Keratinocyte (primary cell): Measurements from ENCODE around the gene RUNX1.

Experiments used
- EZH2 ChIP-seq: IDR thresholded peaks from one replicate; pipeline ENCODE4 v1.6.1; 2012; ENCODE audit warnings: inconsistent platforms, mild to moderate bottlenecking, low read length, moderate library complexity
- TF ChIP-seq, protein P1 (sequence below), 3 experiments: IDR thresholded peaks in 1 of 3; conservative IDR thresholded peaks in 1 of 3; optimal IDR thresholded peaks in 1 of 3; 2 replicates in 2 of 3; 3 replicates in 1 of 3; pipeline versions ENCODE3 to v1.5.1; 2011; ENCODE audit warnings: low read length in 3 of 3, mild to moderate bottlenecking in 3 of 3, moderate library complexity in 2 of 3, control low read depth in 1 of 3, inconsistent platforms in 1 of 3; ENCODE audit not compliant: insufficient read depth in 2 of 3; ENCODE audit errors: extremely low read depth in 1 of 3

DNA sequence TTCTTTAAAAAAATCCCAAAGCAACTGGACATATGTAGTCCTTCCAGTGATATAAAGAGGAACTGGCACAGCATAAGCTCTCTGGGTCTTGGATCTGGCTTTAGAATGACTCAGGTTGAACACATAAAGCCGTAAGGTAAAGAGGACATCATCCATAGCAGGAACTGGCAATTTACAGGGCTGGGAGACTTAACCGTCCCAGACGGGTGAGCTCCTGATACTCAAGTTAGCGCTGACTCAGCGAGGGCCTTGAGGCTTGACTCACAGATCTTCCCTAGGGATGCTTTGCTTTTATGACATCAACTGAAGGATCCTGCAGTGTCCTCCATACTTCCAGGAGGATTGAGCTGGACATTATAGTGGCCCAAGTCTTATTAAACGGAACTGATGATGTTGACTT lies 226.2 kb downstream of the RUNX1 start:
- no peak for TF ChIP-seq EZH2
- TF ChIP-seq, protein P1, sequence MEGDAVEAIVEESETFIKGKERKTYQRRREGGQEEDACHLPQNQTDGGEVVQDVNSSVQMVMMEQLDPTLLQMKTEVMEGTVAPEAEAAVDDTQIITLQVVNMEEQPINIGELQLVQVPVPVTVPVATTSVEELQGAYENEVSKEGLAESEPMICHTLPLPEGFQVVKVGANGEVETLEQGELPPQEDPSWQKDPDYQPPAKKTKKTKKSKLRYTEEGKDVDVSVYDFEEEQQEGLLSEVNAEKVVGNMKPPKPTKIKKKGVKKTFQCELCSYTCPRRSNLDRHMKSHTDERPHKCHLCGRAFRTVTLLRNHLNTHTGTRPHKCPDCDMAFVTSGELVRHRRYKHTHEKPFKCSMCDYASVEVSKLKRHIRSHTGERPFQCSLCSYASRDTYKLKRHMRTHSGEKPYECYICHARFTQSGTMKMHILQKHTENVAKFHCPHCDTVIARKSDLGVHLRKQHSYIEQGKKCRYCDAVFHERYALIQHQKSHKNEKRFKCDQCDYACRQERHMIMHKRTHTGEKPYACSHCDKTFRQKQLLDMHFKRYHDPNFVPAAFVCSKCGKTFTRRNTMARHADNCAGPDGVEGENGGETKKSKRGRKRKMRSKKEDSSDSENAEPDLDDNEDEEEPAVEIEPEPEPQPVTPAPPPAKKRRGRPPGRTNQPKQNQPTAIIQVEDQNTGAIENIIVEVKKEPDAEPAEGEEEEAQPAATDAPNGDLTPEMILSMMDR (optimal IDR thresholded peaks at IDR 0.05 in 1 of 3, IDR thresholded peaks at IDR 0.05 in 1 of 3, conservative IDR thresholded peaks at IDR 0.05 in 1 of 3; ENCODE audit: extremely low read depth in 1 of 3, insufficient read depth in 2 of 3, low read length in 3 of 3) = no peak
